HG03575 (cell line): Measurements from ENCODE around the gene RCAN2.

Experiments used
- ATAC-seq: cut with Tn5 transposase; IDR thresholded peaks from one replicate; pipeline ENCODE4 v1.9.1; 2021; ENCODE audit not compliant: unreplicated experiment, insufficient number of reproducible peaks, low FRiP score; ENCODE audit errors: extremely low read depth

RCAN2 gene

GRCh38 chr6:46284475-46284874 lies 206.8 kb downstream of the RCAN2 start:
- no peak for ATAC-seq

GRCh38 chr6:46281110-46281509 lies 210.1 kb downstream of the RCAN2 start:
- ATAC-seq = no peak

- no peak for ATAC-seq
These were observed 211.4 kb downstream of the RCAN2 start for GRCh38 chr6:46279874-46280273.

GRCh38 chr6:46276576-46277142 lies 214.6 kb downstream of the RCAN2 start:
- no peak for ATAC-seq

GRCh38 chr6:46274502-46274901 lies 216.7 kb downstream of the RCAN2 start:
- ATAC-seq = no peak

- ATAC-seq = no peak
These were observed 217.3 kb downstream of the RCAN2 start for GRCh38 chr6:46273911-46274310.

GRCh38 chr6:46271728-46272127 lies 219.5 kb downstream of the RCAN2 start:
- ATAC-seq = no peak

- no peak for ATAC-seq
These were observed 220.1 kb downstream of the RCAN2 start for GRCh38 chr6:46271107-46271506.

GRCh38 chr6:46270336-46270735 lies 220.9 kb downstream of the RCAN2 start:
- ATAC-seq = no peak

GRCh38 chr6:46269447-46270229 lies 221.6 kb downstream of the RCAN2 start:
- no peak for ATAC-seq

GRCh38 chr6:46267515-46267914 lies 223.7 kb downstream of the RCAN2 start:
- ATAC-seq = no peak

- ATAC-seq = no peak
These were observed 225.9 kb downstream of the RCAN2 start for GRCh38 chr6:46265373-46265772.

GRCh38 chr6:46263707-46264086 lies 227.6 kb downstream of the RCAN2 start:
- ATAC-seq = no peak

- no peak for ATAC-seq
These were observed 228.1 kb downstream of the RCAN2 start for GRCh38 chr6:46262928-46263706.

- ATAC-seq = no peak
These were observed 233.0 kb downstream of the RCAN2 start for GRCh38 chr6:46258249-46258648.

GRCh38 chr6:46255528-46255927 lies 235.7 kb downstream of the RCAN2 start:
- ATAC-seq = no peak

- ATAC-seq = no peak
These were observed 236.3 kb downstream of the RCAN2 start for GRCh38 chr6:46254946-46255345.

- no peak for ATAC-seq
These were observed 236.9 kb downstream of the RCAN2 start for GRCh38 chr6:46254331-46254730.

- no peak for ATAC-seq
These were observed 239.5 kb downstream of the RCAN2 start for GRCh38 chr6:46251583-46252339.
